Retinal pigment epithelial cell (primary cell): ENCODE measurements around the gene KRT32.

Experiments used
- DNase-seq: peaks from one replicate; pipeline ENCODE4 v3.0.0-alpha.2; 2010; ENCODE audit warnings: low read depth
- H3K4me3 ChIP-seq: 2 replicates; pipeline ENCODE4 v1.5.1; 2011; ENCODE audit warnings: mild to moderate bottlenecking, low read length, control low read depth, moderate library complexity
- TF ChIP-seq, protein P1 (sequence below): conservative IDR thresholded peaks from 2 replicates; pipeline ENCODE4 v1.5.1; 2011; ENCODE audit warnings: low read depth, low read length, control low read depth, inconsistent platforms

KRT32 gene

DNA sequence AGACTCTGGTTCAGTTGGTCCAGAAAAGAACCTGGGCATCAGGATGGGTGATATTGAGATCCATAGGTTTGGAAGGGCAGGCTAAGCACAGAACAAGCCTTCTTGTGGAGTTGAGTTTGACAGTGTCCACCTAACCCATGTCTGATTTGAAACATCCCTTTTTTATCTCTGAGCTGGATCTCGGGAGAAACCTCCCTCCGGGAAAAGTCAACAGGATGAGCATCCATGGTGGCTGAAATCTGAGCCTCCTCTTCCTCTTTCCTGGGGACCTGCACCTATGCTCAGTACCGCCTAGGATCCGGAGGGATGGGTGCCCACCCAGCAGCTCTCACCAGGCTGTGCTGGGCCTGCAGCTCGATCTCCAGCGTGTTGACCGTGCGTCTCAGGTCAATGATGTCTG, 3.4 kb downstream of the KRT32 start:
- DNase-seq: no peak
- TF ChIP-seq, protein P1, sequence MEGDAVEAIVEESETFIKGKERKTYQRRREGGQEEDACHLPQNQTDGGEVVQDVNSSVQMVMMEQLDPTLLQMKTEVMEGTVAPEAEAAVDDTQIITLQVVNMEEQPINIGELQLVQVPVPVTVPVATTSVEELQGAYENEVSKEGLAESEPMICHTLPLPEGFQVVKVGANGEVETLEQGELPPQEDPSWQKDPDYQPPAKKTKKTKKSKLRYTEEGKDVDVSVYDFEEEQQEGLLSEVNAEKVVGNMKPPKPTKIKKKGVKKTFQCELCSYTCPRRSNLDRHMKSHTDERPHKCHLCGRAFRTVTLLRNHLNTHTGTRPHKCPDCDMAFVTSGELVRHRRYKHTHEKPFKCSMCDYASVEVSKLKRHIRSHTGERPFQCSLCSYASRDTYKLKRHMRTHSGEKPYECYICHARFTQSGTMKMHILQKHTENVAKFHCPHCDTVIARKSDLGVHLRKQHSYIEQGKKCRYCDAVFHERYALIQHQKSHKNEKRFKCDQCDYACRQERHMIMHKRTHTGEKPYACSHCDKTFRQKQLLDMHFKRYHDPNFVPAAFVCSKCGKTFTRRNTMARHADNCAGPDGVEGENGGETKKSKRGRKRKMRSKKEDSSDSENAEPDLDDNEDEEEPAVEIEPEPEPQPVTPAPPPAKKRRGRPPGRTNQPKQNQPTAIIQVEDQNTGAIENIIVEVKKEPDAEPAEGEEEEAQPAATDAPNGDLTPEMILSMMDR: no peak
- no peak overlapping the region for H3K4me3 ChIP-seq

DNA sequence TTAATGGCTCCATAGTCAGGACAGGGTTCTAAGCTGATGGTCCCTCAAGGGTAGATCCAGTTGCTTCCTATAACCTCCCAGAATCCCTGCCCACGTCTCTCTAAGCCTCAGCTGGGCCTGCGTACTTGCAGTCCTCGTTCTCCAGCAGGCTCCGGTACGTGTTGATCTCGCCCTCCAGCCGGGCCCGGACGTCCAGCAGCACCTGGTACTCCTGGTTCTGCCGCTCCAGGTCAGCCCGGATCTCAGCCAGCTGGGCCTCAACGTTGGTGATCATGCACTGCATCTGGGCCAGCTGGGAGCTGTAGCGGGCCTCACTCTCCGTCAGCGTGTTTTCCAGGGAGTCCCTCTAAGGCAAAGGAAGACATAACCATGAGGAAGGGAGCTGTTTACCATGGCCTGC, 4.5 kb downstream of the KRT32 start:
- TF ChIP-seq, protein P1: no peak
- no peak for DNase-seq
- H3K4me3 ChIP-seq: no peak overlapping the region

DNA sequence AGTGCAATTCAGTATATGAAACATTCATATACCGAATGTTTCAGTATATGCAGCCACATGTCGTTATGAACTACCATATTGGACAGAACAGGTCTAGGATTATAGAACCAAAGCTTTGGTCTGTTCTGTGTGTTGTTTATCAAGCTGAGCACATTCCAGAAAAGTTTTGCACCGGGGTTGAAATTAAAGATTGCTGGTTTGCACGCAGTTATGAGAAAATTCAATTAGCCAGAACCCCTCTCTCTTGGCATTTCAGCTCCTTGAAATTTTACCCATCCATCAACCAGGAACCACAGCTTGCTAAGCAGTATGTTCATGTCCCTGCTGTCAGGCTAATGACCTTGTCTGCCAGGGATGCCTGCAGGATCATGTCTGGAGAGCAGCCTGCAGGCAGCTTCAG, 9.5 kb downstream of the KRT32 start:
- TF ChIP-seq, protein P1: no peak
- H3K4me3 ChIP-seq: no peak overlapping the region
- no peak for DNase-seq

DNA sequence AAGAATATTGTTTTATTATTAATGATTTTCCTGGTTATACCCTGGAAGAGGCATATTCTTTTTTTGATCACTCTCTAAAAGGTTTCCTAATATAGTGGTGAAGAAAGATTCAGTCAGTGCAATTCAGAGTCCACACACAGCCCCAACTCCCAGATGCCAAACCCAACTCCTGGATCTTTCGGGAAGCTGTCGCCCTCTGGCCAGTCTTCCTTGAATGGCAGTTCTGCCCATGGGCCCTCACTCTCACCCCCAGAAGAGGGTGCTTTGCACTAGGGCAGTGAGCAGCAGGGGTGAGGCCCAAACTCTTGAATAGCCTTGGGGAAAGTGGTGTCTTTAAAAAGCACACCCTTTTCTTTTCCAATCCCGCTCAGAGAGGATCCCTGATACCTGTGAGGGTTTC, 11.0 kb downstream of the KRT32 start:
- TF ChIP-seq, protein P1: peak; percentile 6
- no peak overlapping the region for H3K4me3 ChIP-seq
- no peak for DNase-seq

DNA sequence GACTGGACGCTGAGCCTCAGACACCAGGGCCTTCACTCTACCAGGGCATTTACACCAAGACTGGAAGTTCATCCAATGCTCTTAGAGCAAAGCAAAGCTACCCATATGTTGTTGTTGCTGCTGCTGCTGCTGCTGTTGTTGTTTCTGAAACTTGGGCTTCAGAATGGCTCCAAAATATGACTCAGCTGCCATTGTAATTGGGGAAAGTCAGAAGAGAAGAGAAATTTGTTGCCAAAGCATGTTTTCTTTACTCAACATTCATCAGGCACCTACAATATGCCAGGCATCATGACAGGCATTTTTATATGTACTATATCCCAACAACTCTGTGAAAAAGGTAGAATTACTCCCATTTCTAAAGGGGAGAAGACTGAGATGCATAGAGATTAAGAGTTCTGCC, 11.9 kb downstream of the KRT32 start:
- DNase-seq: no peak
- no peak overlapping the region for H3K4me3 ChIP-seq
- TF ChIP-seq, protein P1: no peak

DNA sequence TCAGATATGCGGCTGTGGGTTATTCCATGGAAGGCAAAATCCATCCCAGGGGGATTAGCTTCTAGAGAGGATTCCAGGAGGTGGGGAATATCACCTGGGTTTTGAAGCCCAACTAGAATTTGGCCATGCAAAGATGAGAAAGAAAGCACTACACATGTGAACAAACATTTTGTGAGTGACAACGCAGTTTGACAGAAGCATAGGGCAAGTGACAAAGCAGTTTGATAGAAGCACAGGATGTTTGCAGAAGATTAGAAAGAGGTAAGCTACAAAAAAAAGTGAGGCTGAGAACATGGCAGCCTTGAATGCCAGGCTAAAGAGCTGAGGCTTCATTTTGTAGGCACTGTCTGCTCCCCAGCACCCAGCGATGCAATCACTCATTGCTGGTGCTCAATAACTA, 14.1 kb downstream of the KRT32 start:
- DNase-seq: no peak
- TF ChIP-seq, protein P1: no peak
- no peak overlapping the region for H3K4me3 ChIP-seq

- no peak for DNase-seq
- H3K4me3 ChIP-seq: no peak overlapping the region
- TF ChIP-seq, protein P1: no peak
Observed at GRCh38 chr17:41452281-41452680, 14.9 kb downstream of the KRT32 start.
